GM18499 (cell line): ENCODE results near the gene CFH.
"Not testable (repeated sequence)": the region's sequence is repeated elsewhere in the genome, so short reads cannot be mapped to it uniquely, and the experiment has no call there.

Experiments used
- ATAC-seq: cut with Tn5 transposase; IDR thresholded peaks from one replicate; pipeline ENCODE4 v1.9.1; 2021; ENCODE audit warnings: moderate number of reproducible peaks; ENCODE audit not compliant: insufficient read depth, unreplicated experiment

Gene CFH

DNA sequence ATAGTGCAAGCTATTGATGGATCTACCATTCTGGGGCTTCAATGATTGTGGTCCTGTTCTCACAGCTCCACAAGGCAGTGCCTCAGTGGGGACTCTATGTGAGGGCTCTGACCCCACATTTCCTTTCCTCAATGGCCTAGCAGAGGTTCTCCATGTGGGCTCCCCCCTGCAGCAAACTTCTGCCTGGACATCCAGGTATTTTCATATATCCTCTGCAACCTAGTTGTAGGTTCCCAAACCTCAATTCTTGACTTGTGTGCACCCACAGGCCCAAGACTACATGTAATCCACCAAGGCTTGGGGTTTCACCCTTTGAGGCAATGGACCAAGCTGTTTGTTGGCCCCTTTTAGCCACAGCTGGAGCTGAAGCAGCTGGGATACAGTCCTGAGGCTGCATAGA lies 86.9 kb downstream of the CFH start:
- no peak for ATAC-seq

DNA sequence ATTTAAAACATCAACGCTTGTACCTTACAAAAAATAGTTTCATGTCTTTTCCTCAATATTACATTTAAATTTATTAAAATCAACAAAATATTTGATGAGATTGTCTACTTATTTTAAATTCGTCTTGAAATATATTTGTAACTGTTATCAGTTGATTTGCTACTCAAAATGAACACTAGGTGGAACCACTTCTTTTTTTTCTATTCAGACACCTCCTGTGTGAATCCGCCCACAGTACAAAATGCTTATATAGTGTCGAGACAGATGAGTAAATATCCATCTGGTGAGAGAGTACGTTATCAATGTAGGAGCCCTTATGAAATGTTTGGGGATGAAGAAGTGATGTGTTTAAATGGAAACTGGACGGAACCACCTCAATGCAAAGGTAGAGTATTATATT lies 91.4 kb downstream of the CFH start:
- ATAC-seq, result peak; percentile 91

DNA sequence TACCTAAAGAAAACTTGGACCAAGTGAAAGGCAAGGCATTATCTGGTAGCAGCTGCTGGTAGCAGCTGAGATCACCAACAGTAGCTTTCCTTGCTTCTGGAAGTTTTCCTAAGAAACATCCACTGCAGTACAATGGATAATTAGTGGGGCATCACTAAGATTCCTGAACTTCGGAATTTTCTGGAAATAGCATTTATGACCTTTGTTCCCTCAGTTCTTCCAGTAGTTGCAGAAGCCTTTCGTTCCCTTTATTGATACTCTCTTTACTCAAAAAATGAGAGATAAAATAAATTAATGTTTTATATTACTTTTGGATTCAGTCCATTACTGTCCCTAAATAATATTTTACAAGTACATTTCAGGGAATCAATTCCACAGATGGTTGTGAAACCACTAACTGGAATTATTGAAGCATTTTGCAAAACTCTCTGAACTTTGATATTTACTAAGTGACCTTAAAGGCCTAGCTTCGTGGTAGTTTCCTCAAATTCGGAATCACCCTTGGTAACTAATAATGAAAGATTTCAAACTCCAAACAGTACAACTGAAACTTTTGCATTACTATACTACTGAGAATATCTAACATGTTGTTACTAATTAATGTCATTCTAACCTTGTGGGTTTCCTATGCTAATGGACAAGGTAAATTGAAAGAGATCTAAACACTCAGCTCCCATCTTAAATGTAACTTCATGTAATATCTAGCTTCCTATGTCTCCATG lies 113.3 kb downstream of the CFH start:
- not testable (repeated sequence) for ATAC-seq

DNA sequence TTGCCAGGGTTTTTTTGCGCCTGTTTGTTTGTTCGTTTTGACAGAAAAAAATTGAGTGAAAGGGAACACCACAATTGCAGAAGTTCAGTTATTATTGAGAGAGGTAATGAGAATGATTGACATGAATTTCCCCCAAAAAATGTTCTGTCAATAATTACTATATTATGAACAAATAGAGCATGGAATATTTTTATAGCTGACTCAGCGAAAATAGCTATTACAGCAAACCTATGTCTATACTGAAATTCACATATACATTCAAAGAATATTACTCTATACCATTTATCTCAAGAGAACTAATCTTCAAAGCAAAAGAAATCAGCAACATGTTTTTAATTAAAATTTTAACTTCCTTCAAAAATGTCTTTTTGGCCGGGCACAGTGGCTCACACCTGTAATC lies 118.0 kb downstream of the CFH start:
- ATAC-seq, result not testable (repeated sequence)

DNA sequence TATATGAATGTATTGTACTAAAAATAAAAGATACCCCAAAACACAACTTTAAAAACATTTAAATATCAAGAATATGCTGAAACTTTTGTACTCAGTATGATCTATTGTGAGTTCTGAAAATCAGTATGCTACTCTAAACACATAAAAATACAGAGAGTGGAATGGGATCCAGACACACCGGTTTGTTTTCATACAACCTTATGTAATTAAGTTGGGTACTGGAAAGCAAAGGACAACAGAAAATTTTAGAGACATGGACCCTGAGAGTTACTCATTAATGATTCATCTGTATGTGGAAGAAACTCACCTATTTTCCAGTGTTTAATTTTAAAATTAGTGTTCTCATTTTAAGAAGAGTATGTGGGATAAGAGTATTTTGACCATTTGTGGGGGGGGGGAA lies 121.9 kb downstream of the CFH start:
- ATAC-seq, result no peak

DNA sequence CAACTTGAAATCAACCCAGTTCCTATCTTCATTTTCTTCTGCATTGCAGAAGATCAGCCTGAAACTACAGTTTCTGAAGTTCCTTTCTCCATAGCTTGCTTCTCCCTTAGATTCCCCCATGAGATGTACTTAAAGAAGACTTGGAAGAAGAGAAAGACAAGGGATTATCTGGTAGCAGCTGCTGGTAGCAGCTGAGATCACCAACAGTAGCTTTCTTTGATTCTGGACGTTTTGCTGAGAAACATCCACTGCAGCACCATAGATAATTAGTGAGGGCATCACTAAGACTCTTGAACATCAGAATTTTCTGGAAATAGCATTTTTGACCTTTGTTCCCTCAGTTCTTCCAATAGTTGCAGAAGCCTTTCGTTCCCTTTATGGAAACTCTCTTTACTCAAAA lies 122.3 kb downstream of the CFH start:
- ATAC-seq, result no peak

DNA sequence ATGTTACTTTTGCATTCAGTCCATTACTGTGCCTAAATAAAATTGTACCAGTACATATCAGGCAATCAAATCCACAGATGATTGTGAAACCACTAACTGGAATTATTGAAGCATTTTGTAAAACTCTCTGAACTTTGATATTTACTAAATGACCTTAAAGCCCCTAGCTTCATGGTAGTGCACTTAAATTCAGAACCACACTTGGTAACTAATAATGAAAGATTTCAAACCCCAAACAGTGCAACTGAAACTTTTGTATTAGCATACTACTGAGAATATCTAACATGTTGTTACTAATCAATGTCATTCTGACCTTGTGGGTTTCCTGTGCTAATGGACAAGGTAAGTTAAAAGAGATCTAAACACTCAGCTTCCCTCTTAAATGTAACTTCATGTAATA lies 122.8 kb downstream of the CFH start, which contains the start of gene CFHR3:
TSS of gene CFHR3 (plus strand) at position 238 of the 400 bp plus-strand sequence. CDS start at position 285, 47 bp downstream.
- ATAC-seq, result no peak

DNA sequence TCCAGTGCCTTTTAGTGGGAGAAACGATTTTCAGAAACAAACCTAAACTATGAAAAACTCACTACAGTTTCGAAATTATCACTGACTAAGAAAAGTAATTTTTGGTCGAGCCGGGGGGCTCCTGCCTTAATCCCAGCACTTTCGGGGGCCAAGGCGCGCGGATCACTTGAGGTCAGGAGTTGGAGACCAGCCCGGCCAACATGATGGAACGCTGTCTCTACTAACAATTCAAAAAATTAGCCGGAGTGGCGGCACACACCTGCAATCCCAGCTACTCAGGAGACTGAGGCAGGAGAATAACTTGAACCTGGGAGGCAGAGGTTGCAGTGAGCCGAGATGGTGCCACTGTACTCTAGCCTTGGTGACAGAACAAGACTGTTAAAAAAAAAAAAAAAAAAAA lies 125.8 kb downstream of the CFH start:
- no peak for ATAC-seq

DNA sequence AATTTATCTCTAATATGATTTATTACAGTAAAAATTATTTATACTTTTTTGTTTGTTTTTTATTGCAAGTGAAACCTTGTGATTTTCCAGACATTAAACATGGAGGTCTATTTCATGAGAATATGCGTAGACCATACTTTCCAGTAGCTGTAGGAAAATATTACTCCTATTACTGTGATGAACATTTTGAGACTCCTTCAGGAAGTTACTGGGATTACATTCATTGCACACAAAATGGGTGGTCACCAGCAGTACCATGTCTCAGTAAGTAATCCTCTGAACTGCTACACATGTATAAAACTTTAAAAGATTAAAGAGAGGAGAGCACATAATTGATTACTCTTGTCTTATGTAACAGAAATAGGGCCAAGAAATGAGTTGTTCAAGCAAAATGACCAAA lies 127.2 kb downstream of the CFH start:
- no peak for ATAC-seq

DNA sequence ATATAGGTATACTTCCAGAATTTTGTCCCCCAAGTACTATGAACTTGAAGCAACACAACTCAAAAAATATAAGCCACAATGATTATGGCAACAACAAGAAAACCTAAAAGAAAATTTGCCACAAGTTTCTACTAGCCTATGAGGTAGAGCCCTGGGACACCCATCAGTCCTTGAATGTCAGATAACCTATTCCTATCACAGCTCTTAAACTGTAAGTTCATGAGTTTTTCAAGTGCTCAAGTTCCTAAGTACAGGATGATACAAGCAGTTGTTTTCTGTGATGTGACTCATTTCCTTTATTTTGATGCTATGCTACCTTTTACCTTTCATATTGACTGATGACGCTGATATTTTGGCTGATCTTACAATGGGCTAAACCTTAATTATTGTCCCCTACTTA lies 139.4 kb downstream of the CFH start:
- not testable (repeated sequence) for ATAC-seq

DNA sequence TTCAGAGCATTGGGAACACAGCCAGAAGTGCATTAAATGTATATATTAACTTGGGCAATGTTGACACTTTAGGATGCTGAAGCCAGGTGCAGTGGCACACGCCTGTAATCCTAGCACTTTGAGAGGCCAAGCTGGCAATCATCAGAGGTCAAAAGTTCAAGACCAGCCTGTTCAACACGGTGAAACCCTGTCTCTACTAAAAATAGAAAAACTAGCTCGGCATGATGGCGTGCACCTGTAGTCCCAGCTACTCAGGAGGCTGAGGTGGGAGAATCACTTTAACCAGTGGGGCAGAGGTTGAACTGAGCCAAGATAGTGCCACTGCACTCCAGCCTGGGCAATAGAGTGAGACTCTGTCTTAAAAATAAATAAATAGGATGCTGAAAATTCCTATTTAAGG lies 142.3 kb downstream of the CFH start:
- ATAC-seq, result not testable (repeated sequence)
